Lower leg skin (tissue), 3 donors: ENCODE measurements around the gene NRXN3.

Experiments
- CTCF ChIP-seq, 3 donors: fragments of 450-650 bp; IDR thresholded peaks; one replicate each; pipeline ENCODE4 v1.5.1; 2016; ENCODE audit warnings: antibody characterized with exemption in 3 of 3, mild to moderate bottlenecking in 3 of 3, moderate library complexity in 2 of 3
- POLR2A ChIP-seq, 2 donors: fragments of 450-650 bp; IDR thresholded peaks; one replicate each; pipeline ENCODE4 v1.6.1; 2016 to 2017; ENCODE audit warnings: antibody characterized with exemption in 2 of 2, mild to moderate bottlenecking in 1 of 2, moderate library complexity in 1 of 2

DNA sequence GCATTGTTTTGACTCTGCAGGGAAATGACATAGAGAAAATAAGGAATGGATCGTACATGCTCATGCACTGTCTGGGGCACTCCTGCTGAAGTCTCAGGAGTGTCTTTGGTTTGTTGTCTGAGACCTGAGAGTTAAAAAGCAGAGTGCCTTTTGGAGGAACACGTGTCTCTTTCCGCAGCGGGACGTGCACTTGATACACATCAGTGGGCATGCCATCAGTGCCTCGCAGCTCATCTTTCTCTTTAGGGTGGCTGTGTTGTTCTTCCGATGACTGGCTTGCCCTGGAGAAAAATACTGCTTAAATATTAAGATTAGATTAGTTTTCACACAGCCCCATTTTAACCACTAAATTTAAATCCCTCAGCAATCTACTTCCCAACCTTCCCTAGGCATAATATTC lies 1205.2 kb downstream of the NRXN3 start:
- TF ChIP-seq CTCF (IDR thresholded peaks at IDR 0.05) (no peak), POLR2A (IDR thresholded peaks at IDR 0.05) (no peak)
